ENCODE data around the gene CIROP. TPM values are rescaled to one million over a fixed set of nuclear protein-coding genes. Genes with fewer than 3 reads are reported as not detected.
A peak's percentile ranks its signal among the peaks of the same experiment; 100 is the strongest.

The CIROP gene
- total RNA-seq, 4 donors from 2014 or later, result not detected

GRCh38 chr14:23069413-23069806 is 35.4 kb downstream of the CIROP start:
- intact Hi-C loops (cut with DNase I; ENCODE audit: low total_unique reads), result no loop called here
- TF ChIP-seq CTCF (IDR thresholded peaks at IDR 0.05) (no peak), POLR2A (IDR thresholded peaks at IDR 0.05) (no peak)
- no peak for DNase-seq (ENCODE audit: low spot score in 2 of 2)
- 84 to 86% methylated on average over 4 of the region's 4 CpGs for WGBS, 2 donors
- H3K4me3 ChIP-seq (ENCODE audit: low read depth, poor library complexity, severe bottlenecking), result no peak overlapping the region

- DNase-seq (ENCODE audit: low spot score in 2 of 2), result peak; percentile 83 to 93
- no peak for TF ChIP-seq POLR2A (IDR thresholded peaks at IDR 0.05)
- peak in 1 of 3 donors; percentile 80 for TF ChIP-seq CTCF (IDR thresholded peaks at IDR 0.05)
- intact Hi-C loops (cut with DNase I; ENCODE audit: low total_unique reads), result no loop called here
- no peak overlapping the region for H3K4me3 ChIP-seq (ENCODE audit: low read depth, poor library complexity, severe bottlenecking)
- 28 to 29% methylated on average over 8 of the region's 8 CpGs for WGBS, 2 donors
Measured at GRCh38 chr14:23068789-23069412, 35.9 kb downstream of the CIROP start.

- intact Hi-C loops (cut with DNase I; ENCODE audit: low total_unique reads), result no loop called here
- no peak overlapping the region for H3K4me3 ChIP-seq (ENCODE audit: low read depth, poor library complexity, severe bottlenecking)
Measured at GRCh38 chr14:23067847-23068788, 36.7 kb downstream of the CIROP start.

DNA sequence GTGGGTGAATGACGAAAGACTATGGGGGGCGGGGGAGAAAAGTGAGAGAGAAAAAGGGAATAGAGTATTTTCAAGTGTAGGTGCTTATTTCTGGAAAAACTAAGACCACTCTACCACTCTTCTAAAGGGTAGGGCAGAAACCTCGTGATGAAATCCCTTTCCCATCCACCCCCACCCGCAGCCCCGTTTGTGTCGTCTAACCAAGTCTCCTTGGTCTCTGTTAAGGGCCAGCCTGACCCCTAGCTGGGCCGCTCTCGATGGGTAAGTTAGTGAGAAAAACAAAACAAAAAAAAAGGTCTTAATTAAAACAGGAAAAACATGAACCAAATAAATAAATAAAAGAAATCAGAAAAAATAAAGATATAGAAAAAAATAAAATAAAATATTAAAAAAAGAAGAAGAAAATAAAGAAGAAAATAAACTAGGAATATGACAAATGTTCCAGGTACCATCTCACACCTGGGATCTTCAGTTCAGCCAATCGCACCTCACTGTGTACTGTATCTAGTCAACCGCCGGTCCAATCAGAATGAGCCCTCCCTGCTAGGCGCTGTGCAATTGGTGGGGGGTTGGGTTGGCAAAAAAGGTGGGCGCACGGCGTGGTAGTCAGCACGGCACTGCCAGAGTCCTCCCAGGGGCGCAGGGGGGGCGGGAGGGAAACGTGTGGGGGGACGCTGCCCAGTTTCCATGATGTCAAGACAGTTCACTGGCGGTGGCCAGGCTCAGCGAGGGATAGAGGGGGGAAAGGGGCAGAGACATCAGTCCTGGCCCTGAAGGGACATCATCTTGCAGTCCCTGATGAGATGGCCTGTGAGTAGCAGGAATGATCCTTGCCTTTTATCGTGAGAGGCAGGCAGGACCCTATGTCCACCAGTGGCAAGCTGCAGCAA is 37.7 kb downstream of the CIROP start:
- intact Hi-C loops (cut with DNase I; ENCODE audit: low total_unique reads), result no loop called here
- 85 to 89% methylated on average over 23 of the region's 23 CpGs for WGBS, 2 donors
- DNase-seq (ENCODE audit: low spot score in 2 of 2), result peak in 1 of 2 donors; percentile 9
- TF ChIP-seq POLR2A (IDR thresholded peaks at IDR 0.05) (no peak), CTCF (IDR thresholded peaks at IDR 0.05) (no peak)
- H3K4me3 ChIP-seq (ENCODE audit: low read depth, poor library complexity, severe bottlenecking), result no peak overlapping the region

More at GRCh38 chr14:23067847-23068788, 36.7 kb downstream of the CIROP start:
- WGBS, 2 donors, result 74 to 75% methylated on average over 14 of the region's 14 CpGs
- no peak for DNase-seq (ENCODE audit: low spot score in 2 of 2)
- TF ChIP-seq CTCF (IDR thresholded peaks at IDR 0.05) (no peak), POLR2A (IDR thresholded peaks at IDR 0.05) (no peak)

DNA sequence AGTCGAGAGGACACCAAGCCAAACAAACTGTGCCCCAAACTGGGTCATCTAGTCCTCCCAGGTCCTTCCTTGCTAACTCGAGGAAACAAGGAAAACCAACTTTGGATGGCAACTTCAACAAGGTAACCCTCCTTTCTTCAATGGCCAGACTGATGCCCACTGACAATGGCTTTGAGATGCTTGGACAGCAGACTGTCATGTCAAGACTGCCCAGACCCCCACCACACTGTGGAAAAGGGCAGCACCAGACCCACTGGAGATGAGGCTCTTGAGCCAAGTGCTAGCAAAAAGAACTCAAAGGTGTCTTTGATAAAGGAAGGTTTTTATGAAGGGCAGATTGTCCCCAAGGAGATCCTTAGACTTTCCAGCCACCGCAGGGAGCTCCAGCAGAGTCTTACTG is 38.4 kb downstream of the CIROP start:
- TF ChIP-seq CTCF (IDR thresholded peaks at IDR 0.05) (no peak), POLR2A (IDR thresholded peaks at IDR 0.05) (no peak)
- WGBS, 2 donors, result 77 to 88% methylated on average over 3 of the region's 3 CpGs
- intact Hi-C loops (cut with DNase I; ENCODE audit: low total_unique reads), result no loop called here
- H3K4me3 ChIP-seq (ENCODE audit: low read depth, poor library complexity, severe bottlenecking), result no peak overlapping the region
- DNase-seq (ENCODE audit: low spot score in 2 of 2), result peak in 1 of 2 donors; percentile 0

Measured in lower leg skin (tissue), 4 donors.